Vagina (tissue), 2 donors: ENCODE results near the gene HS6ST3.

Experiments used
- POLR2A ChIP-seq, 2 donors: fragments of 450-650 bp; IDR thresholded peaks; one replicate each; pipeline ENCODE4 v1.6.1; 2017; ENCODE audit warnings: antibody characterized with exemption in 2 of 2, mild to moderate bottlenecking in 2 of 2, moderate library complexity in 2 of 2
- POLR2AphosphoS5 ChIP-seq, 2 donors: sonication (generic); formaldehyde crosslinking; IDR thresholded peaks; one replicate each; pipeline ENCODE4 v1.9.0; 2017; ENCODE audit warnings: antibody characterized with exemption in 2 of 2, mild to moderate bottlenecking in 2 of 2, low read depth in 1 of 2; ENCODE audit not compliant: insufficient read depth in 1 of 2
- TF ChIP-seq, protein P1 (sequence below), 3 experiments: fragments of 450-650 bp in 2 of 3; fragments of 200-600 bp in 1 of 3; sonication (generic) in 1 of 3; IDR thresholded peaks; one replicate each; pipeline ENCODE4 v1.5.1; 2017 to 2019; ENCODE audit warnings: antibody characterized with exemption in 3 of 3, mild to moderate bottlenecking in 2 of 3, moderate library complexity in 2 of 3

DNA sequence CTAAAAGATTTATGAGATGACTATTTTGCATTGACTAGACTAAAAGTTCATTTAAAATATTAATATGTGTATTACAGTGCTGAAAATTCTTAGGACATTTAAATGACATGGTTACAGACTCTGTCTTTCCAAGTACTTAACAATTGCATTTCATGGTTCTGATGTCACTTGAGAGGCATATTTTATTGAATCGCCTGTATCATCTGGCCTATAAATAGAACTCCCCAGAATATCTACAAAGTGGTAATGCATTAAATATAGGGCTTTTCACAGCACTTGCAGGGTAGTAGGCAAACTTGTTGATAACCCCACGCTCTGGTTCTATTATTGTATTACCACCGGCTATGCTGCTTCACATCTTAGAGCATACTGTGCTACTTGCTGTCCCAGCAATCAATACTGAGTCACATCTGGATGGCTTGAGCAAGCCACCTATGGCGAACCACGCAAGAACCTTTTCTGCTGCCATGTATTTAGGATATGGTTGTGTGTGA, 400.6 kb downstream of the HS6ST3 start:
- TF ChIP-seq, protein P1, sequence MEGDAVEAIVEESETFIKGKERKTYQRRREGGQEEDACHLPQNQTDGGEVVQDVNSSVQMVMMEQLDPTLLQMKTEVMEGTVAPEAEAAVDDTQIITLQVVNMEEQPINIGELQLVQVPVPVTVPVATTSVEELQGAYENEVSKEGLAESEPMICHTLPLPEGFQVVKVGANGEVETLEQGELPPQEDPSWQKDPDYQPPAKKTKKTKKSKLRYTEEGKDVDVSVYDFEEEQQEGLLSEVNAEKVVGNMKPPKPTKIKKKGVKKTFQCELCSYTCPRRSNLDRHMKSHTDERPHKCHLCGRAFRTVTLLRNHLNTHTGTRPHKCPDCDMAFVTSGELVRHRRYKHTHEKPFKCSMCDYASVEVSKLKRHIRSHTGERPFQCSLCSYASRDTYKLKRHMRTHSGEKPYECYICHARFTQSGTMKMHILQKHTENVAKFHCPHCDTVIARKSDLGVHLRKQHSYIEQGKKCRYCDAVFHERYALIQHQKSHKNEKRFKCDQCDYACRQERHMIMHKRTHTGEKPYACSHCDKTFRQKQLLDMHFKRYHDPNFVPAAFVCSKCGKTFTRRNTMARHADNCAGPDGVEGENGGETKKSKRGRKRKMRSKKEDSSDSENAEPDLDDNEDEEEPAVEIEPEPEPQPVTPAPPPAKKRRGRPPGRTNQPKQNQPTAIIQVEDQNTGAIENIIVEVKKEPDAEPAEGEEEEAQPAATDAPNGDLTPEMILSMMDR (IDR thresholded peaks at IDR 0.05) = no peak
- TF ChIP-seq POLR2A (IDR thresholded peaks at IDR 0.05) = no peak
- no peak for TF ChIP-seq POLR2AphosphoS5 (IDR thresholded peaks at IDR 0.05; ENCODE audit: insufficient read depth in 1 of 2, low read depth in 1 of 2)
